Fibroblast of skin of right biceps (primary cell): Measurements from ENCODE around the gene DISC1.
"Not testable (repeated sequence)": the region's sequence is repeated elsewhere in the genome, so short reads cannot be mapped to it uniquely, and the experiment has no call there.

ENCODE experiments used
- DNase-seq: peaks from one replicate; pipeline ENCODE4 v3.0.0-alpha.2; 2013

DISC1 gene

DNA sequence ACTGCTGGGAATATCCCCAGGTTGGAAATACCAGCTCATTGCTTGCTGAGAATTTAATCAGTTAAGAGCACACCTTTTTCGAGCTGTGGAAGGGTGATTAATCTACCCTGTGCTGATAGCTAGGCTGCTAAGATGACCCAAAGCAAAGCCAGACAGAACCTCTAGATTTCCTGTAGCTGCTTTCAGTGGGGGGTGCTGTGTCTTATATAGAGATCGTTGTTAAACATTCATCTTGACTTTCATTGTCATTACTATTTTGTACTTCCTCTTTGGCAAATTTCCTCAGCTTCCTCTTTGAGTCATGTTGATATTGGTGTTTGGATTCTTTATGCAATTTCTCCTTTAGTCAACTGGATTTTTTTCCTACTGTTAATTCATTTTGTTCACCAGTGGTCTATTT, 155.3 kb downstream of the DISC1 start:
- peak; percentile 54 for DNase-seq

DNA sequence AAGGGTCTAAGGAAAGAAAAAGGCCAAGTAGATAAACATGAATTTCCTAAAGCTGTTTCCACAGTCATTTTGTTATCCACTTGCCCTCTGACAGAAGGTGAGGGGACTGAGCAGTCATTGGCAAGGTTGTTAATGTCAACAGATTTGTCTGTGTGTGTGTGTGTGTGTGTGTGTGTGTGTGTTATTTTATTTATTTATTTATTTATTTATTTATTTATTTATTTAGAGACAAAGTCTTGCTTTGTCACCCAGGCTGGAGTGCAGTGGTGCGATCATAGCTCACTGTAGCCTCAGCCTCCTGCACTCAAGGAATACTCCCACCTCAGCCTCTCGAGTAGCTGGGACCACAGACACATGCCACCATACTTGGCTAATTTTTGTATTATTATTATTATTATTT, 158.5 kb downstream of the DISC1 start:
- DNase-seq, result not testable (repeated sequence)

DNA sequence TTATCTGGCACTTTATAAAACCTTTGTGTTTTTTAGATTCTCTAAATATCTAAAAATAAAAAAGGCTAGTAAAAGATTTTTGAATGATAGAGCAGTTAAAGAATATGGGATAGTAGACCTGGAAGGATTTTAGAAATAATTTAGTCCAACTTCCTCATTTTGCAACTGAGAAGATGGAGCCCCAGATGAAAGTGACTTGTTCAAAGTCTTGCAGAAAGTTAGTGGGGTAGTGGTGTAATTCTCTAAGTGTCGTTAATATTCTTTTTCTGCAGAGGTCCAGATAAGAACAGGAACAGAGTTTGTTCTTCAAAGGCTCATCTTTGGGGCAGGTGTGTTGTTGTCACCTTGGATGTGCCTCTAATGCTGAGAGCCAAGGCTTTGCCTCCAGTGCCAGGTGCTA, 159.5 kb downstream of the DISC1 start:
- no peak for DNase-seq

DNA sequence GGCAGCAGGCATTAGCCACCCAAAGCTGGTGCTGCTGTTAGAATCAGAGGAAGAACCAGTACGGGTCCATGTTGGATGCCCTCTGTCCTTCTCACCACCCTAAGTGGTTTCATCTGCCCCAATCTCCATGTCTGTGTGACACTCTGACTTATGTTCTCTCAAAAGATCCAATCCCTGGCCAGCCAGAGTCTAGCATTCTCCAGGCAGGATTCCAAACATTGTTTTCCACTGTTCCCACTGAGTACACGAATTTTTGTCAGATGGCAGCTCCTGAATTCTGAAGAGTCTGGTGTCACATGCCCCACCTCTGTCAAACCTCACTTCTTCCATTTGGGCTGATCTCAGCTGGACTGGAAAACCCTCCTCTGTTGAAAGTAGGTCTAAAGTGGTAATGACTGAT, 166.0 kb downstream of the DISC1 start:
- DNase-seq, result no peak

DNA sequence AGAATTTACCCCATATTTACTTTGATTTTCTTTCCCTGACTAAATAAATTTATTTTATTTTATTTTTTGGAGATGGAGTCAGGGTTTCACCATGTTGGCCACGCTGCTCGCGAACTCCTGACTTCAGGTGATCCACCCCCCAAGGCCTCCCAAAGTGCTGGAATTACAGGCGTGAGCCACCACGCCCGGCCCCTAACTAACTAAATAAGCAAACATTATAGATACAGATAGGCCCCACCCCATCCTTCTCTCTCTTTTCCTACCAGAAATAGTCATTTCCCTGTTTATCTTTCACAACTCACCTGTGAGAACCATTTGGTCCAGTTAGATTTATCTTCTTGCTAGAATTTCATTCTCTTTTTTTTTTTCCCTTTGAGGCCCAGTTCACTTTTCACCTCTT, 167.3 kb downstream of the DISC1 start:
- DNase-seq, result no peak

DNA sequence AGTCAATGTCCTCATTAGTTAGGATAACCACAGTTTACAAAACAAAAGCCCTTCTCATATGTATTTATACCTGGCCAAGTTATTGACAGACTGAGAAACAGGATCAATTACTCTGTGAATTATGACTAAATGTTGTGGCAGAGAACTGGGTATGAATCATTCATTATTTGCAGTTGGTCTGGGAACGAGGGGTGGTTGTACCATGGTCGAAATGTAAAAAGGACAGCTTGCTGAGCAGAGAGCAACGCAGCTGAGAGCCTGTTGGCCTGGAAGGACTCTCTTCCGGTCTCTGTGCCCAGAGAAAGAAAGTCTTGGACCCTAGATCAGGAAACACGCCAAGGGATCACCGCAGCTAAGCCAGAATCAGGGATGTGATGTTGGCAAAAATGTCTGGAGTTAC, 169.6 kb downstream of the DISC1 start:
- no peak for DNase-seq

DNA sequence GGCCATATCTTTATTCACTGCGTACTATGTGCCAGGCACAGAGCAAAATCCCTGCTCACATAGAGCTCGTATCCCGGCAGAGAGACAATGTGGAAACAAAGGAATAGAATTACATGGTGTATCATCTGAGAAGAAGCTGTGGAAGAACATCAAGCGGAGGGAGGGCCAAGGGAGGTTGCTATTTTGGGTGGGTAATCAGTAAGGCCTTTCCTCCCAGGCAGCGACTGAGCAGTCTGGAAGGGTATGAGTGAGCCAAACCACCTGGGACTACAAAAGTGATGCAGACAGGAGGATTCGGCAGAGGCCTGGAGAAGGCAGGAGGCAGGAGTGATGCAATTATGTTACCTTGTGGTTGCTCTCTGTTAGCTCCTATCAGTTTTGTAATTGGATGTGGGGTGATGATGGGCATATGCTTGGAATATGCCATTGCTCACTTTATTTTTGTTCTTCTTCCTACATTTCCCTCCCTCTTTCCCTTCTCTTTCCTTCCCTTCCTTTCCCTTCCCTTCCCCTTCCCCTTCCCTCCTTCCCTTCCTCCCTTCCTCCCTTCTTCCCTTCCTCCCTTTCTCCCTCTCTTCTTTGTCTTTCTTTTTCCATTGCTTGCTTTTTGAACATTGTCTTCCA, 172.9 kb downstream of the DISC1 start:
- DNase-seq, result peak; percentile 19

DNA sequence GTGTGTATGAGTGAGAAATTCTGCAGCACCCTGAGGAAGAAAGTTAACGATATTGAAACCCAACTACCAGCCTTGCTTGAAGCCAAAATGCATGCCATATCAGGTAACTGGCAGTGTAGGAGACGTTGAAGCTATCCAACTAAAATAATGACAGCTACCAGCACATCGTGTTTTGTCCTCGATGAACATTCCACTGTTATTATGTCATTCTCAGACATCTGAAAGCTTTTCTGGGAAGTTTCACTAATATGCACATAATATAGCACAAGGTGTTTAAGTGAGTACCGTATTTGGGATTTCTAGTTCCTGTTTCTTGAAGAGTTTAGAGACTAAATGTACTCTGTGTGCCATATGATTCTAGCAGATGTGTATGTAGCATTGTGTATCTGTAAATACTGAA, 173.5 kb downstream of the DISC1 start:
- peak; percentile 53 for DNase-seq

DNA sequence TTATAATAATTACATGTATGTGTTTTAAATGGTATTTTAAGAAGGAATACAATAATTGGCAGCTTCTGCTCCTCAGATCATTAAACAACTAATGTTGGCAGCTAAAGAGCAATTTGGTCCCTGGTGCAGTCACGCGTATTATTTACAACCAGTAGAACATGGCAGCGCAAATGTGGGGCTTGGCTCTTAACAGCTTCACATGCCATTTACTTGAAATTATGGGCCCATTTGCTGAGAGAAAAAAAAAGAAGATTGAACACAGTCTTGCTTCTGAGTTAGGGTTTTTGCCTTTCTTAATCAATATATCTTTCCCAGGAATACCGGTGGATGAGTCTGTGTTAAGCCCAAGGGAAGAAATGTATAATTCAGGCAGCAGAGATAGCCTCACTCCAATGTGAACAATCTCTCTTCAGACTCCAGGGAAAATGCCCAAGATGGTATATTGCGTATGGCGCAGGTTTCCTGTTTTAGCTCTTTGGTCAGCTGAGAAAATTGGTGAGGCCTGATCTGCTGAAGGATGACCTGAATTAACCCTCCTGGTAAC, 174.5 kb downstream of the DISC1 start:
- no peak for DNase-seq

DNA sequence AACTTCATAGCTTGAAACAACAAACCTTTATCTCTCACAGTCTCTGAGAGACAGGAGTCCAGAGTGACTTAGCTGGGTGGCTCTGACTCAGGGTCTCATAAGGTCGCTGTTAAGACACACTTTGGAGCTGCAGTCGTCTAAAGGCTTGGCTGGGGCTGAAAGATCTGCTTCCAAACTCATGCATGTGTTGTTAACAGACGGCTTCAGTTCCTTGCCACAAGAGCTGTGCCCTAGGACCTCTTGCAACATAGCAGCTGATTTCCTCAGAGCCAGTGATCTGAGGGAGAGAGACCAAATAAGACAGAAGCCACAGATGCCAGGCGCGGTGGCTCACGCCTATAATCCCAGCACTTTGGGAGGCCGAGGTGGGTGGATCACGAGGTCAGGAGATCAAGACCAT, 176.8 kb downstream of the DISC1 start:
- DNase-seq, result no peak

DNA sequence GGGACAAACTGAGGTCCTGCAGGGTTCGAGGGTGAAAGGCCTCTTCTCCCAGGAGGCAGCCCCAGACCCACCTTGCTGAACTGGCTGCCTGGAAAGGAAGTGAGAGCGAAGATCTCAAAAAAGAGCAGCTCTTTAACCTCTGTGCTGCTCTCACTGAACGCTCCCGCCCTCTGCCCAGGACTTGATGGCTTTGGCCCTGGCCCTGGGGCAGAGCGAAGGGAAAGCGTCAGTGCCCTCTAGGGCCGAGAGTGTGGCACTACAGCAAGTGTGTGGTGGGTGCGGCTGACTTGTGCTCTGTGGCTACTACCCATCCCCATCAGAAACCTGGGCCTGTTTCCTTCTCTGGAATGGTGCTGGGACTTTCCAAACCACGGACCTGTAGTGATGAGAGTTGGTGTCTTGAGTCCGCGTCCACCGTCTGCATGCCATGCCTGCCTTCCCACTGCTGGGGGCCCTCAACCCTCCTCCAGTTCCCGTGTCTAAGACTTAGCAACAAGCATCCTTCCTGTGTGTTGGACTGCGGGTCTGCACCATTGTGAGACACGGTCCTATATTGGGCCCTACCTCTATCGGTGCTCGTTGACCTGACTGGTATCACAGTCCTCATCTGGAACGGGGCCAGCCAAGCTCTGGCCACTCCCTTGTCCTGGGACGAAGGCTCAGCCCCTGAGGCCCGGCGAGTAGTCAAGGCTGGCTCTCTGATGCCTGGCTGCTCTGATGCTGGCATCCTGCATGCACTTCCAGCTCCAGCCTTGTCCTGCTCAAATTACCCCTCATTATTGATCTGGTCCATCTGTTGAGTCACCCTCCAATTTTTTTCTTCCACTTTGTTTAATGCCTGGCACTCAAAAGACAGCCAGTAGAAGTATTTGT, 180.3 kb downstream of the DISC1 start:
- DNase-seq, result peak; percentile 52

DNA sequence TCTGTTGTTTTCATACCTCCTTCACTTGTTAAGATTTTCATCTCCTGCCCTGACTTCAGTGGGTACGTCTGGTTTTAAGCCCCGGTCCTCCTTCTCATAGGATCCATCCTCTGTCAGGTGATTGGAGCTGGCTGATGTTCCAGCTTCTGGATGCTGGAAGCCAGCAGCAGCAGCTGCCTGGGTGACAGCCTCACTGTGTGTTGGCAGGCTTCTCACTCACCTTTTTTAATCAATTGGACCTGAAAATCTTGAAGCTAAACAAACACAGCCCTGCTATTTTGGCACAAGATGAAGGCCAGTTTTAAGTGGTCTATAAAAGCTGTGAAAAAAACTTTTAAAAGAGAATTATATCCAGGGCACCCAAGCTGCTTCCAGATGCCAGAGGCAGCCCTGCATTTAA, 181.0 kb downstream of the DISC1 start:
- DNase-seq, result no peak

DNA sequence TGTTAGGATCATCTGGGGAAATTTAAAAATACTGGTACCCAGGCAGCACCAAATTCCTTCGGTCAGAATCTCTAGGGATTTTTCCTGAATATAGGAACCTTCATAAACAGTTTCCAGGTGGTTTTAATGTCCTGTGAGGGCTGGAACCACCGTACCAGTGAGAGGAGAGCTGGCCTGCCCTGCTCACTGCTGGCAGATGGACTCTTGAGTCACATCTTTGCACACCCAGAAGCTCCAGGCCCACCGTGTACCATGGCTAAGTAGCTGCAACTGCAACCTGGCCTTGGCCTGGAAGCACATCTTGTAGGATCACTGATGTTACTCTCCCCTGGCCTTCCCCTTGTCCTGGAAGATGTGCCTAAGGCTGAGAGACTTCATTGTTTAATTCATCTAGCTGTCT, 181.5 kb downstream of the DISC1 start:
- DNase-seq, result no peak

DNA sequence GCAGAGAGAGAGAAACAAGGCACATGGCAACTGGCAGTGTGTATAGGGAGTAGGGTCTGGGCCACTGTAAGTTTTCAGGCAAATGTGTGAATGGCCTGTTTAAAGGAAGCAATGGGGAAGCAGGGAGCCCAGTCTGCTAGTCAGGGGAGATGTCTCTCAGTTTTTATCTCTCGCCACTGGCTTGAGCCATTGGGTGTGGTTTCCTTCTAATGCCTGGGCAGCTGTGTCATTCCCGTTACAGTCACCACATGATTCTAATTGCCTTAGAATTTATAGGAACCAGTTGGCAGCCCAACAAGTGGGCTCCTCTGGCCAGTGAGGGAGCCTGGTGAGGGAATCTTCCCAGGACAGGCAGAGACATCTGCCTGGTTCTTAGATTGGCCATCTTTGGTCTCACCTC, 182.4 kb downstream of the DISC1 start:
- DNase-seq, result peak; percentile 66

DNA sequence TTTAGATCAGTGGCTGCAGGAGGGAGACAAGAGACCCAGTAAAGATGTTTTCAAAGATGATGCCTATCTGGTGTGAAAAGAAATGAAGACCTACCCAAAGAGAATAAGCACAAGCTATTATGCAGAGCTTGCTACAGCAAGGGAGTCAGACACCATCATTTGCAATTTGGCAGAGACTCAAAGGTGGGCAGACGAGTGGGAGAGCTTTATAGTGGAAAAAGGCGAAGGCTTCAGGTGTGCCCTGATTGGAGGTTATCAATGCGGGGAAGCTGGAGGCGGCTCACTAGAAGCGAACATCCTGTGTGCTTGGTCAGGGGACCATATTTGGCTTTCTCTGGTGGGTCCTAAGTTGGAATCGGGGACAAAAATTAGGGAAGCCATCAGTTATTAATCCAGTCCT, 183.8 kb downstream of the DISC1 start:
- DNase-seq, result no peak

DNA sequence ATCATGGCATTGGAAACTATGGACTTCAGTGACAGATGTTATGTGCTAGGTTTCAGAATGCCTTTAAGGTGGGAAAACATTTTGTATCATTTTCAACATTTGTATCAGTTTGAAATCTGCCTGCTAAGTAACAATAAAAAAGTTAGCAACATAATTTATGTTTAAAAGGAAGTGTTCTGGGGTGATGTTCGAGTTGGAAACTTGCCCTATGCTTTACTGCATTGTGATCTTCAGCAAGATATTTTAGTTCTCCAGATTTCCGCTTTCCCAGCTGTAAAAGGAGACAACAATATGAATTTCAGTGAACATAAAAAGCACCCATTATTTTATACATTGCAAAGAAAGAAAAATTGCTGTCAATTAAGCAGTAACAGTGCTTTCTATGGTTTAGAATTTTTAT, 187.4 kb downstream of the DISC1 start:
- no peak for DNase-seq

DNA sequence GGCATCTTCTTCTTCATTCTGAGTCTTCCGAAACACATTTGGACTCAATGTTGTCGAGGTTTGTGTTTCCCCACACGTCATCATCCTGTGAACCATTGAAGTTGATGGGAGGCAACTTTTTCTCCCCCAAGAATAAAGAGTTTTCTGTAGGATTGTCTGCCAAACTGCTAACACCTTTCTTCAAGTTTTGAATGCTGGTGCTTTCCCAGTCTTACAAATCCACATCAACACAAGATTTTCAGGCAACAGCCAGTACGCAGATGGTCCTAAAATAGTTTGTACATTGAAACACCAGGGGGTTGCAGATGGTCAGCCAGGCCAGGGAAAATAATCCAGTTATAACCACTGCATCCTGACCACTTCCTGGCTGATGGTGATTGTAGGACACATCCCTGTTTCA, 187.9 kb downstream of the DISC1 start:
- no peak for DNase-seq

DNA sequence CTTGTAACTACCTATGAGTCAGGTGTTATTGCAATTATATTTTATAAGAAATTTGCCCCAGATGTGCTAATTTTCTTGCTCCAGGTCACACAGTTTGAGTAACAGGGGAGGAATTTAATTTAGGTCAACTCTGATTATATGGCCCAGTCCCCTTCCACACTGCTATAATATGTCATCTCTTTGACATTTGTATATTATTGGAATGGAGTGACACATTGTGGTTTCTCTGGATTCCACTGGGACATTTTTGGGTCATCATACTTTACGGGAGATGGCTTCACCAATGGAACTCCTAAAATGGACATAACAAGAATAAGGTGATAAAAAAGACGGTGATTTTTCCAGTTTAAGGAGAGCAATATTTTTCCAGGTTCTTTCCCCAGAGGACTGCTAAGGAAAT, 191.2 kb downstream of the DISC1 start:
- peak; percentile 71 for DNase-seq

DNA sequence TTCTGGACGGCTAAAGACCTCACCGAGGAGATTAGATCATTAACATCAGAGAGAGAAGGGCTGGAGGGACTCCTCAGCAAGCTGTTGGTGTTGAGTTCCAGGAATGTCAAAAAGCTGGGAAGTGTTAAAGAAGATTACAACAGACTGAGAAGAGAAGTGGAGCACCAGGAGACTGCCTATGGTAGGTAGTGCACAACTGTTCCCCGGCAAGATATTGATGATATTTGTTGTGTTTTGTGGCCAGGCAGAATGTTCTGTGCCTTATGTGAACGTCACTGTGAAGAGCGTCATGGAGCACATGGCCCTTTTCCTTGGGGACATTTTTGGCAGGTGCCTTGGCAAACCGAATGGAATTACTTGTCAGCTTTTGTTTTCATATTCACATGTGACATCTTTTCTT, 191.7 kb downstream of the DISC1 start:
- peak; percentile 45 for DNase-seq

DNA sequence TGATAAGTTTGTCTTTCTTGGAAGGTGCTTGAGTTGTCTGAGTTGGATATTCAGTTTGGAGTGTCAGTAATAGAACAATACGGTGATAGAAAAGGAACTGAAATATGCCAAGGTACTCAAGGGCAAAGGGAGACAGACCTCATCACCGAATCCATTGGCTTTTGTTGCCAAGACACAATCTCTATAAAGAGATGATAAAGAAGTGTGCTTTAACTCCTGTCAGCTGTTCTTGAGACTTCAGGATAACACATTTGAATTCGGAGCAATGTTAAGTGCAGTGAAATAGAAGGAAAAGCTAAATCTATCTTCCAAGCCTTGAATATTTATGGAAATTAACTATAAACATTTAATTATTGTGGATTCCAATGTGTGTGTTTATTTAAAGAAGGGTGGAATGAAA, 194.7 kb downstream of the DISC1 start:
- DNase-seq, result no peak

DNA sequence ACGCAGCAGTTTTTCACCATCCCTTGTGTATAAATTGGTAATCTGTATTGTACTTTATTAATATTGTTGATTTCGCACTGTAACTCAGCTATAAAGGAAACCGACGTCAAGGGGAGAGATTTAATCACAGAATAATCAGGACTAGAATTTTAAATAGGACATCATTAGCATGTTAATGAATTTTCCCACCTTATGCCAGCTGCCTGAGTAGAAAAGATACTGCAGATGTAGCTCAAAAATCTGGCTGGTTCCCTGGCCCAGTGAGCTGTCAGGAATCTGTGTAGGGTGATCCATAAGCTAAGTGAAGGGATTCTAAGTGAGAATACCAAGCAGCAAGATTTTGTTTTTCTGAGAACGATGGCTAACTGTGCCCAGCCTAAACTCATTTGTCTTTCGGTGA, 195.5 kb downstream of the DISC1 start:
- DNase-seq, result no peak

DNA sequence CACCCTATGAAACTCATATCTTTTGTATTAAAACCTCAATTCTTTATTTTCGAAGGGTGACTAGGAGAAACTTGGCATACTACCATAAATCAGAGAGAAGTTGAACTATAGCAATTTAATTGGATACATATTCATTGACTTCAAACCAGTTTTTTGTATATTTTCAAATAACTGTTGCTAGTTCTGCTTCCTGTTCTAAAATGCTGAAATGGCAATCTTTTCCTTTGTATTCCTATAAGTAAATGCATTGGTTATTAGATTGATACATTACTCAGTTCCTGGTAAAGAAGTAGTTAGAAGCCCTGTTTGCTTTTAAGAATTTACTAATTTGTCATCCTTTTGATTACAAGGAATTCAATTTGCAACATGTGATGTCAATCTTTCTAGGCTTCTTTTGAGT, 200.0 kb downstream of the DISC1 start:
- DNase-seq, result no peak

DNA sequence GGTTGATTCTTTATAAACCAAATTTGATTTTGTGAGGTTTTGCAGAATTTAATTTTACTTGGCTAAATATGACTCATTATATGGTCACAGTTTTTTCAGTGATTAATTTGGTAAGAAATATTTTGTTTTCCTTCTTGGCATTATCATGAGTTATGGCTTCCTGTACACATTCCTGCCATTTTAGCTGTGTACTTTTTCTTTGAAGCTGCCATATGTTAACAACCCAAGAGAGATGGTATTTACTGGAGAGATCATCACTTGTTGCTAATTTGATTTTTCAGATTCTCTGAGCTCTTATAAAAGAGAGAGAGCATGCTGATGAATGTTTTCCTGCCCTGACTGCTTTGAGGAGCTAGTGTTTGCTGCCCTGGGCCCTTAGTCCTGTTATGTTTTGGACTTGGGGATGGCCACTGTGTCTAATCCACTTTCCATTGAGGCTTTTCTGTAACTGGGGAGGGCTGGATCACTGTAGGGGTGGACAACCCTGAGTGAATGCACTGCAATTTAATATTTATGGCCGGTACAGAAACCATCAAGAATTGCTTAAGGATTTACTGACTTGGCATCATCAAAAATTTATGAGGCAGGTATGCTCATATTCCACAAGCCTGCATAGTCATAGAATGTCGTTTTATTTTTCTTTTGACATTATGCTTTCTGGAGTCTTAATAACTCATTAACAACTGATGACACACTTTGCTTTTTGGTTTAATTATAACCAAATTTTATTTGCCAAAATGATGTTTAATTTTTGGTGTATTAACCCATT, 200.9 kb downstream of the DISC1 start:
- peak; percentile 94 for DNase-seq
